Nephron (organoid): ENCODE measurements around the gene BAZ2B.

Source experiments
- H3K27ac Mint-ChIP-seq, 3 experiments: 2 replicates each; pipeline ENCODE4 v1.8.0; 2020; ENCODE audit warnings: mixed read lengths in 3 of 3, mild to moderate bottlenecking in 2 of 3, moderate library complexity in 1 of 3
- H3K27me3 Mint-ChIP-seq: 2 replicates; pipeline ENCODE4 v1.8.0; 2021; ENCODE audit warnings: low read depth, mild to moderate bottlenecking, moderate library complexity, mixed read lengths
- H3K36me3 Mint-ChIP-seq: 2 replicates; pipeline ENCODE4 v1.8.0; 2020; ENCODE audit warnings: low read depth, mixed read lengths
- H3K4me1 Mint-ChIP-seq: 2 replicates; pipeline ENCODE4 v1.8.0; 2020; ENCODE audit warnings: mixed read lengths
- H3K4me3 Mint-ChIP-seq, 3 experiments: 2 replicates each; pipeline ENCODE4 v1.8.0; 2020; ENCODE audit warnings: mild to moderate bottlenecking in 3 of 3, mixed read lengths in 3 of 3, moderate library complexity in 2 of 3
- H3K9me3 Mint-ChIP-seq: 2 replicates; pipeline ENCODE4 v1.8.0; 2020; ENCODE audit warnings: mixed read lengths
- CTCF ChIP-seq, 3 experiments: fragments of 200-600 bp; sonication (generic); IDR thresholded peaks; one replicate each; pipeline ENCODE4 v1.5.0; 2021; ENCODE audit warnings: antibody characterized with exemption in 3 of 3; ENCODE audit not compliant: unreplicated experiment in 3 of 3

The BAZ2B gene

GRCh38 chr2:159380685-159381239 is 235.6 kb downstream of the BAZ2B start:
- Mint-ChIP-seq H3K9me3 (no peaks in the 10 kb centered on the region), H3K27me3 (no peaks in the 10 kb centered on the region), H3K27ac (no peak overlapping the region), H3K4me3 (no peak overlapping the region), H3K4me1 (no peaks in the 10 kb centered on the region), H3K36me3 (peaks cover 29% of the 10 kb centered on the region)
- no peak for TF ChIP-seq CTCF (IDR thresholded peaks at IDR 0.05; ENCODE audit: unreplicated experiment in 3 of 3)

- no peak overlapping the region for H3K27ac Mint-ChIP-seq
- no peaks in the 10 kb centered on the region for H3K9me3 Mint-ChIP-seq
- H3K4me1 Mint-ChIP-seq, result no peaks in the 10 kb centered on the region
- H3K36me3 Mint-ChIP-seq, result peaks cover 32% of the 10 kb centered on the region
- H3K27me3 Mint-ChIP-seq, result no peaks in the 10 kb centered on the region
- H3K4me3 Mint-ChIP-seq, result no peak overlapping the region
- no peak for TF ChIP-seq CTCF (IDR thresholded peaks at IDR 0.05; ENCODE audit: unreplicated experiment in 3 of 3)
Observed at GRCh38 chr2:159379181-159379580, 237.2 kb downstream of the BAZ2B start.

GRCh38 chr2:159375241-159375640 is 241.1 kb downstream of the BAZ2B start:
- Mint-ChIP-seq H3K27me3 (no peaks in the 10 kb centered on the region), H3K27ac (no peak overlapping the region), H3K4me1 (no peaks in the 10 kb centered on the region), H3K9me3 (no peaks in the 10 kb centered on the region), H3K36me3 (peaks cover 46% of the 10 kb centered on the region), H3K4me3 (no peak overlapping the region)
- TF ChIP-seq CTCF (IDR thresholded peaks at IDR 0.05; ENCODE audit: unreplicated experiment in 3 of 3), result no peak

- H3K9me3 Mint-ChIP-seq, result no peaks in the 10 kb centered on the region
- TF ChIP-seq CTCF (IDR thresholded peaks at IDR 0.05; ENCODE audit: unreplicated experiment in 3 of 3), result no peak
Observed at GRCh38 chr2:159371506-159371905, 244.8 kb downstream of the BAZ2B start.

GRCh38 chr2:159366538-159366937 is 249.8 kb downstream of the BAZ2B start:
- Mint-ChIP-seq H3K9me3 (peaks cover 12% of the 10 kb centered on the region), H3K4me1 (no peaks in the 10 kb centered on the region), H3K27me3 (no peaks in the 10 kb centered on the region), H3K36me3 (peaks cover 84% of the 10 kb centered on the region), H3K4me3 (no peak overlapping the region), H3K27ac (no peak overlapping the region)
- no peak for TF ChIP-seq CTCF (IDR thresholded peaks at IDR 0.05; ENCODE audit: unreplicated experiment in 3 of 3)

More at GRCh38 chr2:159371506-159371905, 244.8 kb downstream of the BAZ2B start:
- Mint-ChIP-seq H3K27ac (no peak overlapping the region), H3K27me3 (no peaks in the 10 kb centered on the region), H3K4me3 (no peak overlapping the region), H3K4me1 (no peaks in the 10 kb centered on the region), H3K36me3 (peaks cover 62% of the 10 kb centered on the region)

GRCh38 chr2:159362816-159363251 is 253.5 kb downstream of the BAZ2B start:
- TF ChIP-seq CTCF (IDR thresholded peaks at IDR 0.05; ENCODE audit: unreplicated experiment in 3 of 3), result no peak
- H3K36me3 Mint-ChIP-seq, result peaks cover 88% of the 10 kb centered on the region
- no peaks in the 10 kb centered on the region for H3K27me3 Mint-ChIP-seq
- H3K9me3 Mint-ChIP-seq, result peaks cover 25% of the 10 kb centered on the region
- peak overlapping the region; percentile 14 to 88 (median 82) for H3K27ac Mint-ChIP-seq
- no peaks in the 10 kb centered on the region for H3K4me1 Mint-ChIP-seq
- H3K4me3 Mint-ChIP-seq, result no peak overlapping the region
